Prostate gland (tissue), 2 donors: ENCODE results near the gene CTNNA1.

Experiments
- CTCF ChIP-seq, 4 experiments: fragments of 200-600 bp in 2 of 4; fragments of 450-650 bp in 2 of 4; sonication (generic) in 2 of 4; IDR thresholded peaks; 1 replicate in 3 of 4; 2 replicates in 1 of 4; pipeline ENCODE4 v1.5.1; 2016 to 2019; ENCODE audit warnings: antibody characterized with exemption in 4 of 4, mild to moderate bottlenecking in 2 of 4, moderate library complexity in 2 of 4
- POLR2A ChIP-seq: fragments of 450-650 bp; IDR thresholded peaks from one replicate; pipeline ENCODE4 v1.6.1; 2016; ENCODE audit warnings: antibody characterized with exemption, mild to moderate bottlenecking

- TF ChIP-seq CTCF (IDR thresholded peaks at IDR 0.05) (peak; percentile 20 to 79 (median 62)), POLR2A (peak; percentile 65)
Observed at GRCh38 chr5:138725153-138725817, 27.9 kb upstream of the CTNNA1 start.
